Esophagus muscularis mucosa (tissue), 4 donors: Measurements from ENCODE around the gene TUBA3D. TPM values are rescaled to one million over a fixed set of nuclear protein-coding genes. Genes with fewer than 3 reads are reported as not detected.
"Not testable (repeated sequence)": the region's sequence is repeated elsewhere in the genome, so short reads cannot be mapped to it uniquely, and the experiment has no call there.

Source experiments
- DNase-seq: peaks from one replicate; pipeline ENCODE4 v3.0.0-alpha.2; 2017; ENCODE audit errors: extremely low spot score
- H3K27ac ChIP-seq, 4 donors: fragments of 200-600 bp; sonication (generic); replicated peaks in 1 of 4; 1 replicate in 3 of 4; 2 replicates in 1 of 4; pipeline ENCODE4 v1.5.1; 2016 to 2019; ENCODE audit warnings: mild to moderate bottlenecking in 1 of 4
- H3K27me3 ChIP-seq, 4 donors: fragments of 200-600 bp; sonication (generic); one replicate each; pipeline versions ENCODE4 v1.5.1 to v1.6.0; 2016 to 2019
- H3K36me3 ChIP-seq, 4 donors: fragments of 200-600 bp; sonication (generic); one replicate each; pipeline ENCODE4 v1.5.1; 2016 to 2019
- H3K4me1 ChIP-seq, 4 donors: fragments of 200-600 bp; sonication (generic); one replicate each; pipeline ENCODE4 v1.5.1; 2016 to 2019
- H3K4me3 ChIP-seq, 4 donors: fragments of 200-600 bp; sonication (generic); 1 replicate in 2 of 4; 2 replicates in 2 of 4; pipeline ENCODE4 v1.5.1; 2016 to 2019; ENCODE audit warnings: mild to moderate bottlenecking in 4 of 4, moderate library complexity in 1 of 4
- H3K9me3 ChIP-seq, 4 donors: fragments of 200-600 bp; sonication (generic); 1 replicate in 3 of 4; 2 replicates in 1 of 4; pipeline ENCODE4 v1.5.1; 2016 to 2019
- EP300 ChIP-seq: sonication (generic); formaldehyde crosslinking; IDR thresholded peaks from one replicate; pipeline ENCODE4 v1.6.1; 2017; ENCODE audit warnings: antibody characterized with exemption
- POLR2A ChIP-seq: fragments of 450-650 bp; IDR thresholded peaks from one replicate; pipeline ENCODE4 v1.6.1; 2017; ENCODE audit warnings: antibody characterized with exemption, moderate library complexity, mild to moderate bottlenecking, low read depth
- POLR2AphosphoS5 ChIP-seq, 2 donors: sonication (generic); formaldehyde crosslinking; IDR thresholded peaks; one replicate each; pipeline ENCODE4 v1.6.1; 2017; ENCODE audit warnings: antibody characterized with exemption in 2 of 2
- WGBS: methylation state at CpG from one replicate; pipeline ENCODE4 v1.1.5; 2018; 5-methylcytosine and 5-hydroxymethylcytosine counted together
- intact Hi-C: fragments of 100-400 bp; cut with DNase I; formaldehyde crosslinking; loops from one replicate; pipeline ENCODE4 v1.15.1; 2023
- total RNA-seq, 4 donors: library from RNA; depleted of rRNA; stranded (reverse); fragments of >200 nt; gene quantifications; one replicate each; pipeline versions ENCODE4 v1.1.0 to v1.2.1, GENCODE V29; 2016
- TF ChIP-seq, protein P1 (sequence below), 3 experiments: fragments of 200-600 bp in 2 of 3; fragments of 450-650 bp in 1 of 3; sonication (generic) in 2 of 3; IDR thresholded peaks; one replicate each; pipeline ENCODE4 v1.5.1; 2017 to 2019; ENCODE audit warnings: antibody characterized with exemption in 3 of 3, mild to moderate bottlenecking in 2 of 3, moderate library complexity in 1 of 3

Gene TUBA3D
- total RNA-seq, 4 donors from 2014 or later: not detected

DNA sequence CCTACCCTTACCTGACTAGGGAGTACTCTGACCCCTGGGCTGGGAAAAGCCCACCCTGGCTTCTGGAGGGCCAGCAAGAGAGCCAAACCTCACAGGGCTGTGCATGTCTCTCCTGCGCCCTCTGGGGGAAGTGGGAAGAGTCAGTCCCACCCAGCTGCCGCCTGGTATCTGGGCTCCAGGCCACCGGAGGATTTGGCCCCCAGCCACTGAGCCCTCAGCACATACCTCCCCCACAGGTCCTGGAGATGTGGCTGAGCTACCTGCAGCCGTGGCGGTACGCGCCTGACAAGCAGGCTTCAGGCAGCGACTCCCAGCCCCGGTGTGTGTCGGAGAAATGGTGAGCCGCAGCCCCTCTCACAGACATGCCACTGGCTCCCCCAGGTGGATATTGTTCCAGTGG, 40.7 kb downstream of the TUBA3D start:
- peaks cover 22 to 91% (median 67%) of the 10 kb centered on the region in 4 donors for H3K36me3 ChIP-seq
- H3K4me1 ChIP-seq, H3K27ac ChIP-seq, H3K4me3 ChIP-seq, H3K9me3 ChIP-seq, H3K27me3 ChIP-seq, DNase-seq, intact Hi-C loops: not testable (repeated sequence)
- WGBS: 100% methylated on average over 2 of the region's 11 CpGs
- TF ChIP-seq, protein P1, sequence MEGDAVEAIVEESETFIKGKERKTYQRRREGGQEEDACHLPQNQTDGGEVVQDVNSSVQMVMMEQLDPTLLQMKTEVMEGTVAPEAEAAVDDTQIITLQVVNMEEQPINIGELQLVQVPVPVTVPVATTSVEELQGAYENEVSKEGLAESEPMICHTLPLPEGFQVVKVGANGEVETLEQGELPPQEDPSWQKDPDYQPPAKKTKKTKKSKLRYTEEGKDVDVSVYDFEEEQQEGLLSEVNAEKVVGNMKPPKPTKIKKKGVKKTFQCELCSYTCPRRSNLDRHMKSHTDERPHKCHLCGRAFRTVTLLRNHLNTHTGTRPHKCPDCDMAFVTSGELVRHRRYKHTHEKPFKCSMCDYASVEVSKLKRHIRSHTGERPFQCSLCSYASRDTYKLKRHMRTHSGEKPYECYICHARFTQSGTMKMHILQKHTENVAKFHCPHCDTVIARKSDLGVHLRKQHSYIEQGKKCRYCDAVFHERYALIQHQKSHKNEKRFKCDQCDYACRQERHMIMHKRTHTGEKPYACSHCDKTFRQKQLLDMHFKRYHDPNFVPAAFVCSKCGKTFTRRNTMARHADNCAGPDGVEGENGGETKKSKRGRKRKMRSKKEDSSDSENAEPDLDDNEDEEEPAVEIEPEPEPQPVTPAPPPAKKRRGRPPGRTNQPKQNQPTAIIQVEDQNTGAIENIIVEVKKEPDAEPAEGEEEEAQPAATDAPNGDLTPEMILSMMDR (IDR thresholded peaks at IDR 0.05): peak in 1 of 3 experiments; percentile 10

DNA sequence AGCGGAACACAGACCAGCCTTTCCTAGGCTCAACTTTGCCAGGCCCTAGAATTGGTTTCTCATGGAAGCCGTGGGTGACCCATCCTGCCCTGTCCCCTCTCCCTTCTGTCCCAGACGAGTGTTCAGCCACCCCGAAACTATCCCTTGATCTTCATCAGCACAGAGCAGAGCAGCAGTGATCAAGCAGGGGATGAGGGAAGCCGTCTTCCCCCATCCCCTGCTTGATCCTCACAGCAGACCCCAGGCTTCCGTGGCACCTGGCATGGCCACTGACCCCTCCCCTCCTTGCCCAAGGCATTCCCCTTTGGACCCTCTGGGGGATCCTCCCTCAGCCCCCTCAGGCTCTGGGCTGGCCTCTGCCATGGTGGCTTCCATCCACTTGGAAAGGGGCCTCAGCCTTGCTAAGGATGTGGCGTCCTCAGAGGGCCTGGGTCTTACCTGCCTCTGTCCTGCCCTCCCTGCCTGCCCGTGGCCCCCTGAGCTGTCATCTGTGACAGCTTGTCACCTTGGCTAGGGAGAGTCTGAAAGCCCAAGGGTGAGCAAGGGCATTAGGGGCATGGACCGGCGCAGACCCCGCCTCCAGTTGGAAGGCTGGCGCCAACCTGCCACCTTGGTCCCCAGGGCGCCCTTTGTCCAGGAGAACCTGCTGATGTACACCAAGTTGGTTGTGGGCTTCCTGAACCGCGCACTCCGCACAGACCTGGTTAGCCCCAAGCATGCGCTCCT, 41.4 kb downstream of the TUBA3D start:
- no peaks in the 10 kb centered on the region for H3K27me3 ChIP-seq
- 87% methylated on average over 6 of the region's 17 CpGs for WGBS
- H3K36me3 ChIP-seq: peaks cover 22 to 91% (median 61%) of the 10 kb centered on the region in 4 donors
- DNase-seq: no peak
- H3K4me1 ChIP-seq: no peaks in the 10 kb centered on the region
- intact Hi-C loops: no loop called here
- no peaks in the 10 kb centered on the region for H3K9me3 ChIP-seq
- no peak overlapping the region for H3K27ac ChIP-seq
- no peak overlapping the region for H3K4me3 ChIP-seq
- TF ChIP-seq EP300: no peak
- TF ChIP-seq POLR2A: no peak
- TF ChIP-seq POLR2AphosphoS5 (IDR thresholded peaks at IDR 0.05): no peak
- TF ChIP-seq, protein P1 (IDR thresholded peaks at IDR 0.05): no peak

DNA sequence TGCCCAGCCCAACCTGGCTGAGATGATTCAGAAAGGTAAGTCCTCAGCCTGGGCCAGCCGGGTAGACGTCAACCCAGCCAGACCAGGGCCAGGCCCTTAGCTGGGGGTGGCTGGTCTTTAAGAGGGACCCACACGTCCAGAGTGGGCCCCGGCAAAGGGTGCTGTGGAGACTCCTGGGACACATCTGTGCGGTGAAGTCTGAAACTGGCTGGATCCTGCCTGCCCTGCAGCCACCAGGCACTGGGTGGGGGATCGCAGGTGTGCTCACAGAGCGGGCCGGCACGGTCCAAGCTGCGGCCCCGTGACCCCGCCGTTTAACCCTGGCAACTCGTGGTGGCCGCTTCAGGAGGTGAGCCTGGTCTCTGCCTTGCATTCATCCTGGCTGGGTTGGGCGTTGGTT, 41.9 kb downstream of the TUBA3D start:
- H3K4me1 ChIP-seq, H3K27ac ChIP-seq, intact Hi-C loops, DNase-seq, H3K4me3 ChIP-seq, H3K9me3 ChIP-seq, H3K27me3 ChIP-seq: not testable (repeated sequence)
- peaks cover 21 to 85% (median 55%) of the 10 kb centered on the region in 4 donors for H3K36me3 ChIP-seq
- 59% methylated on average over 3 of the region's 16 CpGs for WGBS

DNA sequence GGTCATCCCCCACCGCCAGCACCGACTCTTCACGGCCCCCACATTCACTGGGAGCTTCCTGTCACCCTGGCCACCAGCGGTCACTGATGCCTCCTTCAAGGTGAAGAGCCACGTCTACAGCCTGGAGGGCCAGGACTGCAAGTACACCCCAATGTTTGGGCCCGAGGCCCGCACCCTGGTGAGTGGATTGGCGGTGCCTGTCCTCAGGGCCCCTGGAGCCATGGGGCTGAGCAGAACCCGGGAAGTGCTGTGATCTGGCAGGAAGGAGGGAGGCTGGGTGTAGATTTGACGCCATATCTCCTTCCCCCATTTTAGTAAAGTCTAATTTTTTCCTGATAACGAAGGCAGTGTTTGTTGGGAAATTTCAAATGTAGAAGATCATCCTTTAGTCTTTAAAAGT, 42.6 kb downstream of the TUBA3D start:
- H3K9me3 ChIP-seq, DNase-seq, intact Hi-C loops, H3K4me3 ChIP-seq, H3K27me3 ChIP-seq, H3K4me1 ChIP-seq, H3K27ac ChIP-seq: not testable (repeated sequence)
- H3K36me3 ChIP-seq: peaks cover 19 to 78% (median 49%) of the 10 kb centered on the region in 4 donors
- WGBS: 89% methylated on average over 3 of the region's 11 CpGs

DNA sequence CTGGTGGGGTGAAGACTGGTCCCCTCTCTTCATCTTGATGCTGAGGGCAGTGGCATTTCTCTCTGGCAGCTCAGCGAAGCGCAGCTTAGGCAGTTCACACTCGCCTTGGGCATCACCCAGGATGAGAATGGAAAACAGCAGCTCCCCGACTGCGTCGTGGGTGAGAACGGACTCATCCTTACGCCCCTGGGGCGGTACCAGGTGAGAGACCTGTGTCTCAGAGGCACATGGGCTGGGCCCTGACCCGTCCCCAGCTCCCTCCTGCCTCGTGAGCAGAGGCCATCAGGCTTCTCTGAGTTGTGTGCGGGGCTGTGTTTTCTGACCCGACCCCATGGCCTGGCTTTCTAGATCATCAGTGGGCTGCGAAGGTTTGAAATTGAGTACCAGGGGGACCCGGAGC, 43.5 kb downstream of the TUBA3D start:
- H3K9me3 ChIP-seq: no peaks in the 10 kb centered on the region
- peaks cover 19 to 69% (median 42%) of the 10 kb centered on the region in 4 donors for H3K36me3 ChIP-seq
- no peaks in the 10 kb centered on the region for H3K4me1 ChIP-seq
- H3K4me3 ChIP-seq: no peak overlapping the region
- TF ChIP-seq POLR2AphosphoS5 (IDR thresholded peaks at IDR 0.05) (no peak), POLR2A (no peak), EP300 (no peak)
- TF ChIP-seq, protein P1 (IDR thresholded peaks at IDR 0.05): no peak
- WGBS: 95% methylated on average over 4 of the region's 15 CpGs
- no peaks in the 10 kb centered on the region for H3K27me3 ChIP-seq
- no peak for DNase-seq
- no peak overlapping the region for H3K27ac ChIP-seq
- intact Hi-C loops: no loop called here

DNA sequence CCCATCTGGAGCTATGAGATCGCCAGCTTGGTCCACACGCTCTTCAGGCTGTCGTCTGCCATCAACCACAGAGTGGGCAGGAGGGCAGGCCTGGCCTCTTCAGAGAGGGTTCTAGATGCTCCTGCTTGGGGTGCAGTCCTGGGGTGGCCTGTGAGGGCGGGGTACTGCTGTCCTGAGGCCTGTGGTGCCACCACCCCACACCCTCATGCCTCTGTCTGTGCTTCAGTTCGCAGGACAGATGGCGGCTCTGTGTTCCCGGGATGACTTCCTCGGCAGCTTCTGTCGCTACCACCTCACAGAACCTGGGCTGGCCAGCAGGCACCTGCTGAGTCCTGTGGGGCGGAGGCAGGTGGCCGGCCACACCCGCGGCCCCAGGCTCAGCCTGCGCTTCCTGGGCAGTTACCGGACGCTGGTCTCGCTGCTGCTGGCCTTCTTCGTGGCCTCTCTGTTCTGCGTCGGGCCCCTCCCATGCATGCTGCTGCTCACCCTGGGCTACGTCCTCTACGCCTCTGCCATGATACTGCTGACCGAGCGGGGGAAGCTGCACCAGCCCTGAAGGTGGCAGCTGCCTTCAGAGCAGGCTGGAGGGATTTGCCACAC, 44.1 kb downstream of the TUBA3D start:
- H3K27ac ChIP-seq, H3K9me3 ChIP-seq, H3K4me1 ChIP-seq, H3K27me3 ChIP-seq, intact Hi-C loops, DNase-seq, H3K4me3 ChIP-seq: not testable (repeated sequence)
- 84% methylated on average over 12 of the region's 24 CpGs for WGBS
- H3K36me3 ChIP-seq: peaks cover 19 to 64% (median 42%) of the 10 kb centered on the region in 4 donors
